ENCODE measurements around the gene AGPAT2.
"Not testable (repeated sequence)": the region's sequence is repeated elsewhere in the genome, so short reads cannot be mapped to it uniquely, and the experiment has no call there.

AGPAT2 gene

DNA sequence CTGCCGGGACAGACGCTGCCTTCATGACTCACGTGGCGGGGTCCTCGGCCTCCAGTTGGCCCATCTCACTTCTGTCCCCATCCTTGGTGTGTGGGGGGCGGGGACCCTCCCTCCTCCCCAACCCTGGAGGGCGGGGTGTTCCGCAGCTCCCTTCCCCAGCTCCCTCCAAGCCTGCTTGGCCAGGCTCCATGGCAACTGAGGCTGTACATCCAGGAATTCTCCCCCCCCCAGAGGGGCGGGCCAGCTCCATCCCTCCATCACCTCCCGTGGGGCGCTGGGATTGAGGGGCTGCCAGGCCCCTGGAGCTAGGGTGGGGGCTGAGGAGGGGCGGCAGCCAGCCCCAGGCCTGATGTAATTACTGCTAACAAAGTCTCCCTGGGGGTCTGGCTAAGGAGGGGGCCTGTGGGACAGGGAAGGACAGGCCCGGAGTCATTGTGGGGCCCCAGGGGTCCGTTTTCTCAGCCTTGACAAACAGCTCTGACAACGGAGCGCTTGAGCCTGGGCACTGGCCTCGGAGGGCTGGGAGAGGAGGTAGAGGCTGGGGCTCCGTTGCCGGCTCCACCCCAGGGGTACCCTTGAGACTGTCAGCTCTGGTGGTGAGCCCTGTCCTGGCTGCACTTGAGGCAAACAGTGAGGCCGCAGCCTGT, 33.1 kb upstream of the AGPAT2 start:
- DNase-seq: no peak

DNA sequence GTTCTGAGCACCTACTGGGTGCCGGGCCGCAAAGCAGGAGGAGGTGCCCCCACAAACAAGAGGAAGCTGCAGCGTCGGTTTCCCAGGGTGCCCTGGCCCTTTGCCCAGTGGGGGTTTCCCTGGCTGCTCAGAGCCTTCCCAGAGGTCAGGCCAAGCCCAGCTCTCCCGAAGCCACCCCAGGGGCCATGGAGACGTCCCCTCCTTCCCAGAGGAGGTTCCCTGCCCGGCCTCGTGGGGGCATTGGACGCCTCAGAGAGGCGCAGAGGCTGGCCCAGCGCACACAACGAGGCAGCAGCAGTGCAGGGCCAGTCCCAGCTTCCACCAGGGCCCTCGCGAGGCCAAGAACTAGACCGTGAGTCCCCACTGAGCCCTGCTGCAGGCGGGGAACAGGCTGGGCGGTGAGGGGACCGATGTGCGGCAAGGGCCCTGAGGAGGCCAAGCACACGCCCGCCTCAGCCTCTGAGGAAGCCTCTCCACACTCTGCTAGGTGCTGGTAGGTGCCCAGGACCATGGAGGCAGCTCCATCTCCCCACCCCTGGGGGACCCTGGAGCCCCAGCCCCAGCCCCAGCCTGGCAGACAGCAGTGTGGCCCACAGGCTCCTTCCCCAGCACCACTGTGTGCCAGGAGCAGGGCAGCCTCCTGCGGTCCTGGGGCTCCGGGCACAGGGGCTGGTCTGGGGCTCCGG, 32.1 kb upstream of the AGPAT2 start:
- DNase-seq: no peak

DNA sequence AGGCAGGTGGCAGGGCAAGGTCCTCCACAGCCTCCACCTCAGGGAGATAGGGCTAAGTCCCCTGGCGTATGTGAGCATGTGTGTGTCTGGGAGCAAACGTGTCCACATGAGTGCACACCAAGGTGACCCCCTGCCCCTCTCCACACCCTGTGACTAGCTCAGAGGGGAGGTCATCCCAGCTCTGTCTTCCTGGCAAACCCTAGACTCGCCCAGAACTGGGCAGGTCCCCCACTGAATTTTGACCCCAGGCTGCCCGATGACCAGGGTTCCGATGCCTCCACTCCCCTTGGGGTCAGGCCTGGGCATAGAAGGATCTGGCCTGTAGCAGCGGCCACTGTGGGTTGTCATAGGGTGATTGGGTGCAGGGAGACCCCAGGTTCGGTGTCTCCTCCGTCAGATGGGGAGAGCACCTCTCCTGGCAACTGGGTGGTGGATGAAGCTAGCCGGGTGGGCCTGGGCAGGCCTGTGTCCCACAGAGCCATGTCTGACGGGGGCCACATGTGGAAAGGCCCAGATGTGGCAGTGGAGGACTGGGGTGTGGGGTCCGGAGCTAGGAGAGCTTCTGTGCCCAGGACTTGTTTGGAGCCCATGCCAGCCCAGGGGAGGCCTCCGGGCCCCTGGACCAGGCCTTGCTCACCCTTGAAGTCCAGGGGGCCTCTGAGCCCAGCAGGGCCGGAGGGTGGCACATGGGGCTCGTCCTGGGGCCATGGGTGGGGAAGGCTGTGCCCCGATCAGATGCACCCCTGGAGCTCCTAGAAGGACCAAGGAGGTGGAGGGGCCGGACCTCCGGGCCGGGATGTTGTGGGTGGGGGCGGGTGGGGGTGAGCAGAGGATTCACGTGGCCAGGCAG, 31.3 kb upstream of the AGPAT2 start:
- DNase-seq: no peak

DNA sequence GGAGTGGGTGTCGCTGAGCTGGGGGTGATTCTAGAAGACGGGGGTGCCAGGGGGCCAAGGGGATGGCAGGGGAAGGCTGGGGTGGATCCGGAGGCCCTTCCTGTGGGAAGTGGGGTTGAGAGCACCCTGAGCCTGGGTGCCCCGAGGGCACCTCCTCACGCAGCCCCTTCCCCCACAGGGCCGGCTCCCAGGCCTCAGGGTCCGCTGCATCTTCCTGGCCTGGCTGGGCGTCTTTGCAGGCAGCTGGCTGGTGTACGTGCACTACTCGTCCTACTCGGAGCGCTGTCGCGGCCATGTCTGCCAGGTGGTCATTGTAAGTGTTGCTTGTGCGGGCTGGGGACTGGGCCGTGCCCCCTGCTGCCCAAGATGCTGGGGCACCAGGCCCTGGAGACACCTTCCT, 30.1 kb upstream of the AGPAT2 start:
- DNase-seq: no peak

DNA sequence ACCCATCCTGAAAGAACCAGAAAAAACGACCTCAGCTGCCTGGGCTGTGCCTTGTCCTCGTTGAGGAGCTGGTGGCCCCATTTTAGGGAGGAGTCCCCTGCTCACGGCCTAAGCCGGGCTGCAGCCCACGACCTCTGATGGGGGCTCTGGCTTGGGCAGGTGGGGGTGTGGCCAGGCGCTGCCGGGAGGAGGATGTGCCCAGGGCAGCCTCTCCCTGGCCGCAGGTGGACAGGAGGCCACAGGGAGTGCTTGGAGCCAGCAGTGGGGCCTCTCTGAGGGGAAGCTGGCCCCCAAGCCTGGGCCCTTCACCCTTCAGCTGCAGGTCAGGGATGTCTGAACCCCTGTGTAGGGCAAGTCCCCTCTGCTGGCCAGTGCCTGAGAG, 27.6 kb upstream of the AGPAT2 start:
- no peak for DNase-seq

DNA sequence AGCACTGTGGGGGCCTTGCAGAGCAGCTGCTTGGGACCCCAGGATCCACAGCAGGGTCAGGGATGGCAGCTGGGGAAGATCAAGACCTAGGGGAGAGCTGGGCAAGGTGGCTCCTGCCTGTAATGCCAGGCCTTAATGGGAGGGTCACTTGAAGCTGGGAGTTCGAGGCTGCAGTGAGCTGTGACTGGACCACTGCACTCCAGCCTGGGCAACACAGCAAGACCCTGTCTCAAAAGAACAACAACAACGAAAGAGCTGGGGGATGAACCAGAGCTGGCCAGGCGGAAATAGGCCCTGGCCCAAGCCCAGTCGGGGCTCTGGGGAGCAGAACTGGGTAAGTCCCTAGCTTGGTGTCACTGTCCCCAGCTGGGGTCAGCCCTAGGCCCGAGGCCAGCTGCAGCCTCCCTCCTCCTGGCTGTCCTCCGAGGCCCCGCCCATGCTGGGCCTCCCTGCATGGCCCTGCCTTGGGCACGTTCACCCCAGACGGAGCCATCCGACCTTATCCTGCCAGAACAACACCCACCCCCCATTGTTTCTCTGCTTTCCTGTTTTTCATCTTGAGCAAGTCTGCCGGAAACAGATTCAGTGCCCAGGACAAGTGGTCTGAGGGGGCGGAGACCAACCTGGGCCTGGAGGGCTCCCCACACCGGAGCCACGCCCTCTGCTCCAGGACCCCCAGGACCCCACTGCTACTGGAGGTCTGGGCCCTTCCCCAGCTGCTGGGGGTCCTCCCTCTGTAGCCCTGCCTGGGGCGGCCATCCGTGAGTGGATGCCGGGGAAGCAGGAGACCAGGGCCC, 27.0 kb upstream of the AGPAT2 start:
- DNase-seq: no peak

DNA sequence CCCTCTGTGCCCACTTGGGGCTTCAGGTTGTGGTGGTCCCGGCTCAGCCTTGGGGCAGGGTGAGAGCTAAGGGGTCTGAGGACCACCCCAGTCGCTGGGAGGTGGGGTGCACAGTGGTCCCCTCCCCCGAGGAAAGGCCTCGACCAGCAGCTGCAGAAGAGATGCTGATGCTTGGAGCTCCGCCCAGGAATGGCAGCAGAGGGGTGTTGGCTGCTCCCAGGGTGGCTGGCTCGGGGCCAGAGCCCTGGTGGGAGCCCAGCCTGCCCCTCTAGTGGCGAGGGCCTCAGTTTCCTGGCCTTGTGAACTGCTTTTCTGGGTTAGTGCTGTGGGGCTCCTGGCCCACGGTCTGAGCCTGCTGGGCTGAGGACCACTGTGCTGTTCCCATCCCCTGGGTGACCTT, 26.3 kb upstream of the AGPAT2 start:
- no peak for DNase-seq

DNA sequence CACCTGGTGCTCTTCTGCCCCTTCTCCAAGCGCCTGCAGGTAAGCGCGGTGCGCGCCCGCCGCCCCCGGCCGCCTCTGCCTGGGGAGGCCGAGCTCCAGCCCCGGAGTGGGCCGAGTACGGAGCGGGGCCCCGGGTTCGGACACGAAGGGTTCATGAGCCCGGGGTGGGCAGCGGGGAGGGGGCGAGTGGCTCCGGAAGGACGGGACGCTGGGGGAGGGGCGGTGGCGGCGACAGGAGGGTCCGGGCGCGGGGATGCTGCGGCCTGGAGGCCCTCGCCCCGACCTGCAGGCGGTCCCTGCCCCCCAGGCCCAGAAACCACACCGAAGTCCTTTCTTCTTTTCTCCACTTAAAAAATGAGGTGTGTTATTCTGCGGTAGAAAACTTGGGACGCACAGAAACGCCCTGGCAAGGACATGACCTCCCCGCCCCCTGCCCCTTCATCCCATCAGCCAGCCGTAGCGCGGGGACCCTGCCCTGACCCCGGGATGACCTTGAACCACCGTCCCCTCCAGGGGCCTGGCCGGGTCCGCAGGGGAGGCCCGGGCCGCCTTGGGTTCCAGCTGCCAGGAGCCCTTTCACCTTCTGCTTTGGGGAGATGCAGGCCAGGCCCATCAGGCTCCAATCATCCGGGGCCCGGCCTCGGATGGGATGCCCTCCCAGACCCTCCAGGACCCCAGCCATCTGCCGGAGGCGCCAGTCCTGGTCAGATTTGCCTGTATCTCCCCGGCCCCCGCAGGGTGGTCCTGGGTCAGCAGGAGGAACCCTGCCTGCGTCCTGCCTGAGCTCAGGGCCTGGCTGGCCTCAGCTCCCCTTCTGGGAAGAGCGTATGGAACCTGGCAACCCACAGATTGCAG, 25.7 kb upstream of the AGPAT2 start:
- DNase-seq: no peak

DNA sequence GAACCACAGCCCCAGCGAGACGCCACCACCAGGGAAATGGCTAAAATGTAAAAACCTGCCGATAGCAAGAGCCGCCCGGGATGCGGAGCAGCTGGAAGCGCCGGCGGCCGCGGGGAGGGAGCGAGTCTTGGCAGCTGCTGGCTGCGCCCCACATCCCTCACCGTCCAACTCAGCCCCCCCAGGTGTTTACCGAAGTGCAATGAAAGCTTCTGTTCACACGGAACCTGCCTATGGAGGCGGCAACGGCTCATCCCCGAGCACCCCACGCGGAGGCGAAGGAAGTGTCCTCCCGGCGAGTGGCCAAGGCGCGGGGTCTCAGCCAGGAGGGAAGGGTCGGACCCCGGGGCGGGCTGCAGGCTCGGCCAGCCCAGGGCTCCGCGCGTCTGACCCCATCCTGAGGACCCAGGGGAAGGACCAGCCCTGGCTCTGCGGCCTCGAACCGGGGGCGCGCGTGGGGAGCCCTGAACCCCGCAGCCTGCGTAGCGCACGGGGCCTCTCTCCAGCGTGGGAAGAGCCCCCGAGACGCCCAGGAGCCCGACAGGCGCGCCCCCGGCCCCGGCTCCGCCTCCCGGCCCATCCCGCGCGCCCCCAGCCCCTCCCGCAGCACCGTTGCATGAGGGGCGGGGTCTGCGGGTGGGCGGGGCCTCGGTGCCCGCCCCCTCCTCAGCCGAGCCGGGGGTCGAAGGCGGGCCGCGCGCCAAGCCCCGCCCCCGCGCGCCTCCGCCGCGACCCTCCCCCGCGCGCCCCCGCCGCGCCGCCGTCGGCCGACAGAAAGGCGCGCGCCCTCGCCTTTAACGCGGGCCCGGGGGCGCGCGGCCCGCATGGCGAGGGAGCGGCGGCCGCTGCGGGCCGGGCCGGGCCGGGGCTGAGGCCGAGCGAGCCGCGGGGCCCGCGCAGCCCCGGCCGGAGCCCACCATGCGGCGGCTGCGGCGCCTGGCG, 24.8 kb upstream of the AGPAT2 start, which contains the start of gene DIPK1B:
DIPK1B (plus strand) TSS at position 822 of the 939 bp plus-strand sequence; CDS start at position 916, 94 bp downstream.
- DNase-seq: peak; percentile 56

DNA sequence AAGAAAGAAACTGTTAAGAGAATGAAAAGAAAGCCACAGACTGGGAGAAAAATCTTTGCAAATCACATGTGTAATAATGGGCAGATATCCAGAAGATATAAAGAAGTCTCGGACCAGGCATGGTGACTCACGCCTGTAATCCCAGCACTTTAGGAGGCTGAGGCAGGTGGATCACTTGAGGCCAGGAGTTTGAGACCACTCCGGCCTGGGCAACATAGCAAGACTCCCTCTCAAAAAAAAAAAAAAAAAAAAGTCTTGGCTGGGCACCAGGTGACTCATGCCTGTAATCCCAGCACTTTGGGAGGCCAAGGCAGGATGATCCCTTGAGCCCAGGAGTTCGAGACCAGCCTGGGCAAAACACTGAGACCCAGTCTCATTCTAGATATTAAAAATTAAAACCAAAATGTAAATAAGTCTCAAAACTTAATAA, 24.0 kb upstream of the AGPAT2 start:
- DNase-seq: not testable (repeated sequence)

DNA sequence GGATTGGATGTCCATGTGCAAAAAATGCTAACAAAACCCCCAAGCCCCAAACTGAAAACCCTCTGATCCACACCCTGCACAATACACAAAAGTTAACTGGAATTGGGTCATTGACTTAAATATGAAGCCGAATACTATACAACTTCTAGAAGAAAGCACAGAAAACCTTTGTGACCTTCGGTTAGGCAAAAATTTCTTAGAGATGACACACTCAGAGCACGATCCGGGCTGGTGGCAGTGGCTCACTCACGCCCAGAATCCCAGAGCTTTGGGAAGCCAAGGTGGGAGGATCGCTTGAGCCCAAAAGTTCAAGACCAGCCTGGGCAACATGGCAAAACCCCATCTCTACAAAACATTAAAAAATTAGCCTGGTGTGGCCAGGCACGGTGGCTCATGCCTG, 23.3 kb upstream of the AGPAT2 start:
- DNase-seq: no peak

DNA sequence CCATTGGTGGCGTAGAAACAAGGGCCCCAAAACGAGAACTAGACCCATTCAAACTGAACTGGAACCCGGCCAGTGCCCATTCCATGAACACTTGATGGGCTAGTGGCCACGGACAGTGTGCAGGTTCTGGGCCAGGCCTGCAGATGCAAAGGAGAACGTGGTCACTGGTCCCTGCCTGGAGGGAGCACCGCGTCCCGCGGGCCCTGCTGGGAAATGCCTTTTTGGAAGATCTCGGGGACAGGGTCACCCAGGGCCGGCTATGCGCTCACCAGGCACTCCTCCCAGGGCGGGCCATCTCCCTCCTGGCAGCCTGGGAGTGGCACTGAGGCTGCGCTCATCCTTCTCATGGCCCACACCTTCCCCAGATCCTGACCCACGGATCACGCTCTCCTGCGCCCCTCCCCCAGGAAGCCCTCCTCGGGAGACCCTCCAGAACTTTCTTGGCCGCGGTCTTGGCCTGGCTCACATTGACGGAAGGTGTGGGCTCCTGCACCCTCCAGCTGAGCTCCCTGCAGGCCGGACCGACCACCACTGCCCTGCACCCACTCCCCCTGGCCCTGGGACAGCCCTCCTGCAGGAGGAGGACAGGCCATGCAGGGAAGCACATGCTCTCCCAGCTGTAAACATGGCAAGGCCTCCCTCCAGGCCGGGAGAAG, 22.3 kb upstream of the AGPAT2 start:
- no peak for DNase-seq

DNA sequence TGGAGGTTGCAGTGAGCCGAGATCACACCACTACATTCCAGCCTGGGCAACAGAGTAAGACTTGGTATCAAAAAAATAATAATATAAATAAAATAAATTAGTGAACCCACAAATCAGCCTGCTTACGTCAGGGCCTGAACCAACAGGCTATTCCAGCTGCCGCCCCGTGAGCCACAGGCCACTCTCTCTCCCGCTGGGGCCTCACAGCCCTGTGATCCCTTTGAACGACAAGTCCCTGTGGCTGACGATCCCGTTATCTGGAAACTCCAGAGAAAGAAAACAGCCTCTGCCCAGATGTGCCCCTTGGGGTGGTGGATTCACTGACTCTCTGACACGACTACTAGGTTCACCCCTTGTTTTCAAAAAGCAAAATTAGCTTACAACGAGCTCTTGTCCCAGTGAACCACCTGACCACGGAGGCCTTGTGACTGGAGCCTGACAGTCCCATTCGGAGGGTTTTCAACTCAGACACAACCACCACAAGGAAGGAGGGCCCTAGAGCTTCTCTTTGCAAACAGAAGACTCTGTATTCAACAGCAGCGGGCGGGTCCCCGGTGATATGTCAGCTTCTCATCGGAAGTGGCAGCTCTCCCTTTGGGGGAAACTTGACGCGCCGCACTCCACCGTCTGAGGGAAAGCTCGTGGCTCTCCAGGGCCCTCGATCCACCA, 20.7 kb upstream of the AGPAT2 start:
- no peak for DNase-seq

DNA sequence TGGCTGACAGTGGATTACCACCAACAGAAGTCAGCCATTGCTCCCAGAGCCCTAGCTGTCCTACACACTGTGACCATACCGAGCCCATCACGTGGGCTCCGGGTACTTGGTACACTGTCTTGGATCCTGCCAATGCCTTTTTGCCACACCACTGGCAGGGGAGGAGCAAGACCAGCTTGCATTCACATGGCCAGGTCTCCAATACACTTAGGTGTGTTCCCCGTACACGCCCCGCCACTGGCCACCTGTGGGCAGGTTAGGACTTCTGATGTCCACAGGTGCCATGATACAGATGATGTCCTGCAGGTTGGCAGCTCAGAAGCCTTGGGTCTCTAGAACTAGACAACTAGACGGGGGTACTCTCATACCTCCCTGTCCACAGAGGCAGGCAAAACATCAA, 19.8 kb upstream of the AGPAT2 start:
- DNase-seq: no peak

DNA sequence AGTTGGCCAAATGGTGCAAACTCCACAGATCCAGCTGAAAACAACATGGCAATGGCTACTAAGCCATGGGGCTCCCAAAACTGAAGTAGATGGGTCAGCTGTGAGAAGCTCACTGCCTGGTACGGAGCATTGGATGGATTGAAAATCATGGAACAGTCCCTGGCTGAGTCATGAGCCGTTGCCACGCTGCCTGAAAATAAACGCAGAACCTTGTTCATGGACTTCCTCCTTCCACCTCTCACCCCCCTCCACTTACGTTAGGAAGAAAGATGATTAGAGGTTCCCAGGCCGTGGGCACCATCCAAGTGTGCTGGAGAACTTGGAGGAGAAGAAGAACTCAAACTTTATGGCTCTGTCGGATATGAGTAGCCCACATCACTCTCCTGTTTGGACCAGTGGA, 18.3 kb upstream of the AGPAT2 start:
- no peak for DNase-seq

DNA sequence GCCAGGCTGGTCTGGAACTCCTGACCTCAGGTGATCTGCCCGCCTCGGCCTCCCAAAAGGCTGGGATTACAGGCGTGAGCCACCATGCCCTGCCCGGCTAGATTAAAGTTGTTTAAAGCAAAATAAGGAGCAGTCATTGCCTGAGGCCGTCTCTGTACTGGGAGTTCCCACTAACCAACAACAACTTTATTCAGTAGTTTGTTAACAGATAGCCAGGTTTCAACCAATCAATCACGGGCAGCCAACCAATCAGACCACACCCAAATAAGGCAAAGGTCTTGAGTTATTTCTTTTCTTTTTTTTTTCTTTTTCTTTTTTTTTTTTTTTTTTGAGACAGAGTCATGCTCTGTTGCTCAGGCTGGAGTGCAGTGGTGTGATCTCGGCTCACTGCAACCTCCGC, 17.5 kb upstream of the AGPAT2 start:
- DNase-seq: not testable (repeated sequence)

DNA sequence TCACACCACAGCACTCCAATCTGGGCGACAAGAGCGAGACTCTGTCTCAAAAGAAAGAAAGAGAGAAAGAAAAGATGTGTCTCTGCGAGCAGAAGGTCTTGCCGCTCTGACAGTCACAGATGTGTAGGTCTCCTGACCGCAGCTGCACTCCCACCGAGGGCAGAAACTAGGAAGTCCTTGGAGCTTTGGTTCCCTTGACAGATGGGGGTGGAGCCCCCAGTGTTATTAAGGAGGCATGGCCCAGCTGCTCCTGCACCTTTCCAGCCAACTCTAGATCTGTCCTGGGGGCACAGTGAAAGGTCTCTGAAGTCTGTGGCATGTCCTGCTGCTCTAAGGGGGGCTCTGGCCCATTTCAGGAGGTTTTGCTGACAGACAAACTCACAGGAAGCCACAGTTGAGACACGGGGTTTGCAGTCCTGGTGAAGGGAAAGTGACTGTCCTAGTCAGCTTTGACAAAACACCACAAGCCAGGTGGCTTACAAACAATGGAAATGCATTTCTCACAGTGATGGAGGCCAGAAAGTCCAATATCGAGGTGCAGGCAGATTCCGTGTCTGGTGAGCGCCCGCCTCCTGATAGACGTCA, 16.1 kb upstream of the AGPAT2 start:
- no peak for DNase-seq

DNA sequence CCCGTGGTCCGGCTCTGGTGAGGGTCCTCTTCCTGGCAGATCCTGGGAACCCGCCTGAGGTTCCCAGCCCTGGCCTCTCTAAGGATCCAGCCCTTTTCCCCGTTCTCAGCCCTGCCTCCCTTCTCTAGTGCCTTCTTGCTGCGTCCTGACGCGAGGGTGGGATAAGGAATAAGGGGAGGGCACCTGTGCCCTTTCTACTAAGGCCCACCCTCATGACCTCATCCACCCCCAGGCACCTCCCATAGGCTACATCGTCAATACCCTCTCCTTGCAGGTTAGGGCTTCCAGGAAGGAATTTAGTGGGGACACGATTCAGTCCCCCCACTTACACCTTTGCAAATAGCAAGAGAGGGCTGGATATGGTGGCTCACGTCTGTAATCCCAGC, 14.4 kb upstream of the AGPAT2 start:
- no peak for DNase-seq

DNA sequence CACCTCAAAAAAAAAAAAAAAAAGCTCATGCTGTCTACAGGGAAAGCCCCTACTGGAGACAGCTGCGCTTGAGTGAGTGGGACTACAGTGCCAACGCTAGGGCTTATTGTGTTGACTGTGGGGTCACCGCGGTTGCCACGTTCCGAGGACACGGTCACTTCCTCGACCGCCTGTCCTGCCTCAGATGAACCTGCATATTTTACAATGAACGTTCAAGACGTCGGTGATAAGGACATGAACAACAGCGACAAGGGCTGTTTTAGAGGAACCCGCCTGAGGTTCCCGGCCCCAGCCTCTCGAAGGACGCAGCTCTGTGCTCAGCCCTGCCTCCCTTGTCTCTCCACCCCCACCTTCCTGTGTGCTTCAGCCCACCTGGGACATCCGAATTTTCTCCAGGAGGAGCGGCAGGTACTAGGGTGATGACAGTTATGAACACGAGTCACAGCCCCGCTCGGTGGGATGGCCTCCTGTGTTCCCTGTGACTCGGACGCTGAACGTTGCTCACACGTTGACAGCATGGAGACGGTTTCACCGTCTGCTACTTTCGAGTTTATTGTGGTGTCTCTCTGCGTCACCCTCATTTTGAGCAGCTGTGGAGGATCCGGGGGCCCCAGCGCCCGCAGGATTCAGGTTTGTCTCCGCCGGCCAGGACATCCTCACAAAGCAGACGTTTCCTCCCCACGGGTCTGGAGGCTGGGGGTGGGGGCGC, 13.9 kb upstream of the AGPAT2 start:
- no peak for DNase-seq

All from NCI-H1436 (cell line).